ENCODE data around the gene DXO. TPM values are rescaled to one million over a fixed set of nuclear protein-coding genes. Genes with fewer than 3 reads are reported as not detected.
"Not testable (repeated sequence)": the region's sequence is repeated elsewhere in the genome, so short reads cannot be mapped to it uniquely, and the experiment has no call there.

DXO gene
- total RNA-seq, 1 experiment from 2014 or later = 16.4 TPM

DNA sequence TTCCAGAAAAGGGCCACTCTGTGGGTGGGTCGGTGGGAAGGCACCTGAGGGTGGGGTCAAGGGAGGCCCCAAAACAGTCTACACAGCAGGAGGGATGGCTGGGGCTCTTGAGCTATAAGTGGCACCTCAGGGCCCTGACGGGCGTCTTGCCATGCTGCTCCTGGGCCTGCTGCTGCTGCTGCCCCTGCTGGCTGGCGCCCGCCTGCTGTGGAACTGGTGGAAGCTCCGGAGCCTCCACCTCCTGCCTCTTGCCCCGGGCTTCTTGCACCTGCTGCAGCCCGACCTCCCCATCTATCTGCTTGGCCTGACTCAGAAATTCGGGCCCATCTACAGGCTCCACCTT is 33.6 kb upstream of the DXO start:
- RAD21 ChIA-PET (ENCODE audit: low non-redundant PET in 1 of 2, low total read pairs in 2 of 2, uncharacterized antibody in 2 of 2, unreplicated experiment in 2 of 2); H3K79me2 ChIP-seq (ENCODE audit: insufficient read depth, low read length); H3K4me1 ChIP-seq (ENCODE audit: control insufficient read depth in 1 of 2, insufficient read depth in 2 of 2, low read length in 2 of 2); H3K9me3 ChIP-seq (ENCODE audit: control insufficient read depth in 1 of 2, insufficient read depth in 1 of 2, low read depth in 1 of 2, low read length in 2 of 2); DNase-seq (ENCODE audit: low read depth, low spot score); intact Hi-C loops (cut with micrococcal nuclease); H3K9me2 ChIP-seq (ENCODE audit: insufficient read depth); H3K4me2 ChIP-seq (ENCODE audit: low read length); H3K27ac ChIP-seq (ENCODE audit: low read depth, low read length); H3K9ac ChIP-seq (ENCODE audit: low read length); CTCF ChIA-PET; H4K20me1 ChIP-seq (ENCODE audit: insufficient read depth); POLR2A ChIA-PET; BruUV-seq (replicated peaks); H3K4me3 ChIP-seq (replicated peaks in 1 of 2; ENCODE audit: low read depth in 1 of 2, low read length in 2 of 2); ATAC-seq; H2AFZ ChIP-seq (ENCODE audit: low read depth, low read length, poor library complexity, severe bottlenecking); H3K36me3 ChIP-seq (ENCODE audit: control insufficient read depth in 1 of 2, insufficient read depth in 2 of 2, low read length in 2 of 2); H3K27me3 ChIP-seq (ENCODE audit: insufficient read depth, low read length): not testable (repeated sequence)

DNA sequence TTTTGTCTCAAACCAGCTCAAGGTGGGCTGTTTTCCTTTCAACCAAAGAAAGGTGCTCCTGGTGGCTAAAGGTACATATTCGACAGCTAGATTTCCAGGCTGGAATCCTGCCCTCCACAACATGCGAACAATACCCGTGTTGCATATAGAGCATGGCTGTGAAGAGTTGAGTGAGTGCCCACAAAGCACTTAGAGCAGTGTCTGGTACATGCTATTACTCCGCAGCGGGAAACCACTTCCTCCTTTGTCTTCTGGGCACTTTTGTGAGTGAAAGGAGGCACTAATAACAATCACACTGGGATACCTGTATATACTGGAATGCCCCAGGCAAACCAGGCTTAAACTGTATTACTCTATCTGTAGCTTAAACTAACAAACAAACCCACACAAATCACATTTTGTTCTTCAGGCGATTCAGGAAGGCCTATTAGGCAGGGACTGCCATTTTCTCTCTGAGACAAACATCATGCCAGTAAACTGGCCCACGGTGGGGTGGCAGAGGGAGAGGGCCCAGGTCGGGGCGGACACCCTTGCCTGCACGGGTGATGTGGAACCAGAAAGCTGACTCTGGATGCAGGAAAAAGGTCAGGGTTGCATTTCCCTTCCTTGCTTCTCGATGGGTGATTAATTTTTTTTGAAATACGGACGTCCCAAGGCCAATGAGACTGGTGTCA is 33.1 kb upstream of the DXO start:
- H3K9ac ChIP-seq (ENCODE audit: low read length); H3K9me2 ChIP-seq (ENCODE audit: insufficient read depth); RAD21 ChIA-PET (ENCODE audit: low non-redundant PET in 1 of 2, low total read pairs in 2 of 2, uncharacterized antibody in 2 of 2, unreplicated experiment in 2 of 2); H2AFZ ChIP-seq (ENCODE audit: low read depth, low read length, poor library complexity, severe bottlenecking); POLR2A ChIA-PET; H3K9me3 ChIP-seq (ENCODE audit: control insufficient read depth in 1 of 2, insufficient read depth in 1 of 2, low read depth in 1 of 2, low read length in 2 of 2); H4K20me1 ChIP-seq (ENCODE audit: insufficient read depth); H3K27me3 ChIP-seq (ENCODE audit: insufficient read depth, low read length); H3K4me2 ChIP-seq (ENCODE audit: low read length); H3K4me3 ChIP-seq (replicated peaks in 1 of 2; ENCODE audit: low read depth in 1 of 2, low read length in 2 of 2); DNase-seq (ENCODE audit: low read depth, low spot score); ATAC-seq; H3K36me3 ChIP-seq (ENCODE audit: control insufficient read depth in 1 of 2, insufficient read depth in 2 of 2, low read length in 2 of 2); CTCF ChIA-PET; BruUV-seq (replicated peaks); H3K4me1 ChIP-seq (ENCODE audit: control insufficient read depth in 1 of 2, insufficient read depth in 2 of 2, low read length in 2 of 2); H3K27ac ChIP-seq (ENCODE audit: low read depth, low read length); H3K79me2 ChIP-seq (ENCODE audit: insufficient read depth, low read length); intact Hi-C loops (cut with micrococcal nuclease): not testable (repeated sequence)

DNA sequence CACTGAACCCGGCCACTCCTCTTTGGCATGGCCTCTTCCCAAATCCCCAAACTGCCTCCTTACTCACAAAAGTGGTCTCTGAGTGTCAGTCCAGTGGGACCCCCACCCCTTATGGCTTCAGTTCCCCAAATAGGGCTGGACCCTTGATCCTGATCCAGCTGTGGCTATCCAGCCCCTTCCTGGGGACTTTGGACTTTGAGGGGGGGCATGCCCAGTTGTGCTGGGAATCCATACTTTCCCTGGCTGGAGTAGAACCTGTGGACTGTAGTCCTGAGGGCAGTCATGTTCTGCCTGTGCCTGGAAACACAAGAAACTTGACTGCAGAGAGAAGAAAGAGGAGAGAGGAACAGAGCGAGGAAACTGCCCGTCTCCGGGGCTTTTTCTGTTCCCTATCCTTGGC is 32.5 kb upstream of the DXO start:
- H3K9me2 ChIP-seq (ENCODE audit: insufficient read depth); ATAC-seq; H3K27me3 ChIP-seq (ENCODE audit: insufficient read depth, low read length); CTCF ChIA-PET; intact Hi-C loops (cut with micrococcal nuclease); H3K36me3 ChIP-seq (ENCODE audit: control insufficient read depth in 1 of 2, insufficient read depth in 2 of 2, low read length in 2 of 2); H3K9me3 ChIP-seq (ENCODE audit: control insufficient read depth in 1 of 2, insufficient read depth in 1 of 2, low read depth in 1 of 2, low read length in 2 of 2); H3K9ac ChIP-seq (ENCODE audit: low read length); H4K20me1 ChIP-seq (ENCODE audit: insufficient read depth); H3K27ac ChIP-seq (ENCODE audit: low read depth, low read length); H3K4me1 ChIP-seq (ENCODE audit: control insufficient read depth in 1 of 2, insufficient read depth in 2 of 2, low read length in 2 of 2); BruUV-seq (replicated peaks); H3K4me2 ChIP-seq (ENCODE audit: low read length); RAD21 ChIA-PET (ENCODE audit: low non-redundant PET in 1 of 2, low total read pairs in 2 of 2, uncharacterized antibody in 2 of 2, unreplicated experiment in 2 of 2); H3K4me3 ChIP-seq (replicated peaks in 1 of 2; ENCODE audit: low read depth in 1 of 2, low read length in 2 of 2); H3K79me2 ChIP-seq (ENCODE audit: insufficient read depth, low read length); DNase-seq (ENCODE audit: low read depth, low spot score); H2AFZ ChIP-seq (ENCODE audit: low read depth, low read length, poor library complexity, severe bottlenecking); POLR2A ChIA-PET: not testable (repeated sequence)

GRCh38 chr6:32003301-32003700 is 31.4 kb upstream of the DXO start:
- DNase-seq (ENCODE audit: low read depth, low spot score); H3K9ac ChIP-seq (ENCODE audit: low read length); CTCF ChIA-PET; H3K4me1 ChIP-seq (ENCODE audit: control insufficient read depth in 1 of 2, insufficient read depth in 2 of 2, low read length in 2 of 2); H3K4me3 ChIP-seq (replicated peaks in 1 of 2; ENCODE audit: low read depth in 1 of 2, low read length in 2 of 2); H3K79me2 ChIP-seq (ENCODE audit: insufficient read depth, low read length); intact Hi-C loops (cut with micrococcal nuclease); H3K9me2 ChIP-seq (ENCODE audit: insufficient read depth); H3K27ac ChIP-seq (ENCODE audit: low read depth, low read length); H3K36me3 ChIP-seq (ENCODE audit: control insufficient read depth in 1 of 2, insufficient read depth in 2 of 2, low read length in 2 of 2); RAD21 ChIA-PET (ENCODE audit: low non-redundant PET in 1 of 2, low total read pairs in 2 of 2, uncharacterized antibody in 2 of 2, unreplicated experiment in 2 of 2); H2AFZ ChIP-seq (ENCODE audit: low read depth, low read length, poor library complexity, severe bottlenecking); H3K4me2 ChIP-seq (ENCODE audit: low read length); ATAC-seq; BruUV-seq (replicated peaks); H3K27me3 ChIP-seq (ENCODE audit: insufficient read depth, low read length); POLR2A ChIA-PET; H3K9me3 ChIP-seq (ENCODE audit: control insufficient read depth in 1 of 2, insufficient read depth in 1 of 2, low read depth in 1 of 2, low read length in 2 of 2); H4K20me1 ChIP-seq (ENCODE audit: insufficient read depth): not testable (repeated sequence)
